Inflammatory macrophage (primary cell): ENCODE data around the gene SPSB1.
A peak's percentile ranks its signal among the peaks of the same experiment; 100 is the strongest.

Experiments used
- DNase-seq, 2 donors: peaks; one replicate each; pipeline ENCODE4 v3.0.0-alpha.2; 2020 to 2022

SPSB1 gene

DNA sequence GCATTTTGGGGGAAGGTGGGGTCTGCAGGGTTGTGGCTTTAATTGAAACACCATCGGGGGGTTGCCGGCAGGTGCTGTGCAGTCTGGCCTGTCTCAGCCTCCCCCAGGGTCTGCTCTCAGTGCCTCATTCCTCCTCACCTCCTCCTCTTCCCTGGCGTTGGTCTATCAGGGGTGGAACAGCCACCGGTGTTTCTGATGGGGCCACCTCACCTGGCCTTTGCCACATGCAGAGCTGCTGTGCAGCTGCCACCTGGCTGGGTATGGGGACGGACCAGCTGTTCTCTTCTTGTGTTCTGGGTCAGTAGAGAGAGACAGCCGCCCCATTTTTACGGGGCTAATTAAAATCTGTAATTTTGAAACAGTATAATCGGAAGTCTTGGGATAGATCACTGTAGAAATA lies 53.9 kb downstream of the SPSB1 start:
- DNase-seq = no peak

DNA sequence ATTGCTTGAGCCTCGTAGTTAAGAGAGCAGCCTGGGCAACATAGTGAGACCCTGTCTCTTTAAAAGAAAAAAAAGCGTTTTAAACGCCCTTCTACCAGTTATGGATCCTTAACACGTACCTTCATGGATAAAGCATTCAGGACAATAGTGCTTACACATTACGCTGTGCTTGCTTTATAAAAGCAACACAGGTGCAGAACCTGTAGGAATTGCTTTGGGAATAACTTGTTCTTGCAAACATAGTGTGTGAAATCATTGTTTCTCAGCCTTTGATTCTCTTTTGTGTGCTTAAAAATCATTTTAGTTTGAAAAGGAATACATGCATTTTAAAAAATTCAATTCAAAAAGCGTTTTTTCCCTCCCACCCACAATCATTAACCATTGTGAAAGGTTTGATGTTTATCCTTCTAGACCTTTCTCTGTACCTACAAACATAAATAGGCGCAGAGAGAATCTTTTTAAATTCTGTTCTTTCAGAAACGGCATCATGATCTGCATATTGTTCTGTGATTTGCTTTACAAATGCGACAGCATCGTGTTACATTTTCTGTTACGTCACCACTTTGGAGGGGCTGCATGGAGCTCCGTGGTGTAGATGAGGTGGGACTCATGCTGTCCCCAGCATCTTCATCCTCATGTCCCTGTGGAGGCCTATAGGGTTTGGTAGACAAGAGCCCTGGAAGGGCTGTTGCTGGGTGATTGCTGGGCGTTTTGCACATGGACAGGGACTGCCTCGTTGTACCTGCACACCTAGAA lies 54.6 kb downstream of the SPSB1 start:
- DNase-seq = no peak

DNA sequence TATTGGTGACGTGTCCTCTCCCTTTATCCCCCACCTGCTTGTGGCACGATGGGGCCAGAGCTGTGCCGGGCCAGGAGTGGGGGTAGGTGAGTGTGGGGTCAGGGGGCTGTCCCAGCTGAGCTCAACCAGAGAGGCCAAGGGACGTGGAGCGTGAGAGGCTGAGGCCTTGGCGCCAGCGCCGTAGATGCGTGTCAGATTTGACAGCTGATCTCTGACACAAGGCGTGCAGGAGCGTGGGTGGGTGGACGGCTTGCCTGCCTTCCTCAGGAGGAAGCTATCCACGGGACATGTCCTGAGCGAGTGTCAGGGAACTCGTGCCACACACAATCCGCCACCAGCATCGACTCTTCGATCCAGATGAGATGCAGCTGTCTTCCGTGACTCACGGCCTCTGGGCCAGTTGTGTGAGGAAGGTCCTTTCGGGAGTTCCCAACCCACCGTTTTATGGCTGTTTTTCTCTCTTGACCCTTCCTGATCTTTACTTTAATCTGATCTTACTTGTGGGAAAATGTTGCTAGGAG lies 56.7 kb downstream of the SPSB1 start:
- no peak for DNase-seq

DNA sequence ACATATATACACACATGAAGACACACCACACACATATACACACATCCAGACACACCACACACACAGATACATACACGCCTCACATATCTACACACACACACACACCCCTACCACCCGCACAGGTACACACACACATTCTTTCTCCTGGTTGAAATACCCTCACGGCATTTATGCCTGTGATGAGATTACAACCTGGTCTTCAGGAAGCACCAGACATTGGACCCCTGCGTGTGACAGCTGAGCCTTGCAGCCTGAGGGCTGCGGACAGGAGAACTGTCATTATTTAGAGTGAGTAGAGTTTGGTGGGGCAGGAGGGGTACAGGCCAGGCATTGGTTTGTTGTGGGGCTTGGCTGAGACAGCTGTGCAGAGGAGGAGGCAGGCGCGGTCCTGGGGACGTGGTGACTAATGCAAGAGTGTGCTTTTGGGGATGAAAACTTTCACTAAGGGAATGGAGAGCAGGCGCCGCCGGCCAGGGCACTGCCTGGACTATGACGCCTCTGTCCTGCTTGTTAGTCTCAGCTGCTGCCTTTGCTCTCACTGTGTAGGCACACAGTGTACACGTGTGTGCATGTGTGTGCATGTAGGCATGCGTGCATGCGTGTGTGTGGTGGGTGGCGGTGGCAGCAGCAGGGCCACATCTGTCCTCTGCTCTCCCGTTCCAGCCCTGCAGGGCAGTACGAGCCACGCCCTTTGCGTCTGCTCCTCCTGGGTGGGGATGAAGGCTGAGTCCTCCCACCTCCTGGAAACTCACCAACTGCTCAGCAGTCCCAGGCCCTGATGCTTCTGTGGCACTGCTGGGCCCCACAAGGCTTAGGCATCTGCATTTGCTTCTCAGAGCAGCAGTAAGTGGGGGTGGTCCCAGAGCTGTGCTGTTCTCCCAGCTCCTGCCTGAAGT lies 57.6 kb downstream of the SPSB1 start:
- DNase-seq = no peak

DNA sequence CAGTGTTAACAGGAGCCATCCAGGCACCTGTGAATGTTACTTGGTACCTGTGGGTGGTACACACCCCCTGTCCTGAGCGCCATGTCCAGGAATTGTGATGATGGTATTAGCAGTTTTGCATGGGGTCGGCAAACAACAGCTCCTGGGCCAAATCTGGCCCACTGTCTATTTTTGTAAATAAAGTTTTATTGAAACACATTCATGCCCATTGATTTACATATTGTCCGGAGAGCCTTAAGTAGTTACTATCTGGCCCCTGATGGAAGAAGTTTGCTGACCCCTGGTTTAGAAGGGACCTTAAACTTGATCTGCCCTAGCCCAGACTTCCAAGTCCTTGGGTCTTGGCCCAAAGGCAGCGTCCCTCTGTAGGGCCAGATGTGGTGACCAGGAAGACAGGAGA lies 58.3 kb downstream of the SPSB1 start:
- DNase-seq = no peak

DNA sequence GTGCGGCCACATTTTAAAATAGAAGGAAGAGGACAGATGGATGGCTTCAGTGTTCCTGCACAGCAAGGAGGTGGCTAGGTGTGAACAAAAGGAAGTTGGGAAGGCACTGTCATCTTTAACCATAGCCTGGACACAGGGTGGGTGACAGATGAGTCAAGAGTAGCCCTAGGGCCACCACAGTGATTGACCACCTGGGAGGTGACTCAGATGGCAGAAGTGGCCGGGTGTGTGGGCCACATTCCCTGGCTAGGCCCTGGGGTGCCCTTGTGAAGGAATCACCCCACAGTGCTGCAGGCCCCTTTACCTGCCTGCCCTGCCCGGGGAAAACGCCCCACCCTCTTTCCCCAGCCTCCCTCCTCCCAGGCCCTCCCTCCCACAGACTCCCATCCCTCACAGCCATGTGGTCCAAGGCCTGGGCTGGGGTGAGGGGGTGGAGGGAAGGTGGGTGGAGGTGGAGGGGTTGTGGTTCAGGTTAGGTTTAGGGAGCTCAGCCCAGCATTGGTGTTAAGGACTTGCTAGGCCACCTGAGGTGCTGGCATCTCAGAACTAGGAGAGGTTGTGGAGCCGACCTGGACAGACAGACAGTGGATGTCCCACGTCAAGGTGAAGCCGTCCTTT lies 59.1 kb downstream of the SPSB1 start:
- DNase-seq = no peak

DNA sequence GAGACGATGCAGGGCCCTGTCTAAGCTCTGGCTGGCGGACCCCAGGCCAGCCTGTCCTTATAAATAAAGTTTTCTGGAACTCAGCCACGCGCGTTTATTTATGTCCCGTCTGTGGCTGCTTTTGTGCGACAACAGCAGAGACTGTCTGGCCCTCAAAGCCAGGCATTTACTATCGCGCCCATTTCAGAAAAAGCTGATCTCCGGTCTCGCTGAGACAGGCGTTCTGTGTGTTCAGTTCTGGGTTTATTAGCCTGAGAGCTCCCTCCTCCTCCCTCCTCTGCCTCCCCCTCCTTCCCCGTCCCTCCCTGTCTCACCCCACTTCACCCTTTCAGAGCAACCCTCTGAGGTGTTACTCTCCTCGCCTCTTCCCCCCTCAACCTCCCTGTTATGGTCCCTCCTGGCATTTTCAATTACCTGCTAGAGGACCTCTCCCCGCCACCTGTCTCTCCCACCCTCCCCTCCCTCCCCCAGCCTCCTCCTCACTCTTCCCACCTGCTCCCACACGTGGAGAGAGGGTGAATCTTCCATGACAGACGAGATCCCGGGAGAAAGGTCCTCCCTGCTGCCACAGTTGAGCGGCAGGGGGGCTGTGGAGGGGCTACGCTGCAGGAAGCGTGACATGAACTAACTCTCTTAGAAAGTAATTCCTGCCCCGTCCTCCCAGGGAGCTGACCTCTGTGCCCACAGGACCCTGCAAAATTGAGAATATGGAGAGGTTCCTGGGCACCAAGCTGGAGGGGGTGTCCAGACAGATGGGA lies 59.9 kb downstream of the SPSB1 start:
- no peak for DNase-seq

DNA sequence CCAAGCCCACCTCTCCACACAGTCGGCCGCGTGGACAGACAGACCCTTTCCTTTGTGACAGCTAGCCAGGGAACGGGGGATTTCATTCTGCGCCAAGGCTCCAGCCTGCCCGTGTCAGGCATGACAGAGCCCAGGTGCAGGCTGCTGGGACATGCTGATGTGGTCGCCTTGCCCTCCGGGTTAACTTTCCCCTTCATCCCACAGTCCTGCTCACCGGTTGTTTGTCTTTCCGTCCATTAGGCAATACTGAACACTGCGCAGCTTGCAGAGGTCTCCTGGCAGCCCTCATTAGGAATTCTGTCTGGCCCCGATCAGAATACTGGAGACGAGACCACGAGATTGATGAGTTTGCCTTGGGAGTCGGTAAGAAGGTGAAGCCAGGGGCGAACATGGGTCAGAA lies 62.8 kb downstream of the SPSB1 start:
- no peak for DNase-seq

DNA sequence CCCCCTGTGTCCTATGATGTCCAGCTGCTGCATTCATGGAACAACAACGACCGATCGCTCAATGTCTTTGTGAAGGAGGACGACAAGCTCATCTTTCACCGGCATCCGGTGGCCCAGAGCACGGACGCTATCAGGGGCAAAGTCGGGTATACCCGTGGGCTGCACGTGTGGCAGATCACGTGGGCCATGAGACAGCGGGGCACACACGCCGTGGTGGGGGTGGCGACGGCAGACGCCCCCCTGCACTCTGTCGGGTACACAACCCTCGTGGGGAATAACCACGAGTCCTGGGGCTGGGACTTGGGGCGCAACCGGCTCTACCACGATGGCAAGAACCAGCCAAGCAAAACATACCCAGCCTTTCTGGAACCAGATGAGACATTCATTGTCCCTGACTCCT lies 63.3 kb downstream of the SPSB1 start:
- no peak for DNase-seq

DNA sequence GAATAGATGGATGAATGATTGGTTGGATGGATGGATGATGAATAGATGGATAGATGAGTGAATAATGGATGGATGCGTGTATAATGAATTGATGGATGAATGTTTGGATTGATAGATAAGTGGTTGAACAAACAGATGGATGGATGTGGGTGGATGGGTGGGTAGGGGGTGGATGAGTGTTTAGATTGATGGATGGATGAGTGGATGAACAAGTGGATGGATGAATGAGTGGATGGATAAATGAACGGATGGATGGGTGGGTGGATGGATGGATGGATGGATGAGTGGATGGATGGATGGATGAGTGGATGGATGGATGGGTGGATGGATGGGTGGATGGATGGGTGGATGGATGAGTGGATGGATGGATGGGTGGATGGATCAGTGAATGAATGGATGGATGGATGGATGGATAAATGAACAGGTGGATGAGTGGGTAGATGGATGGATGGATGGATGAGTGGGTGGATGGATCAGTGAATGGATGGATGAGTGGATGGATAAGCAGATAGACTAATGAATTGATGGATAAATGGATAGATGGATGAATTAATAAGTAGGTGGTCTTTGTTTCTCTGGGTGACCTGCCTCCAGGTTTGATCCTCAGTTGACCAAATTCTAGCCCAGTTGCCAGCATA lies 64.3 kb downstream of the SPSB1 start:
- DNase-seq = no peak

DNA sequence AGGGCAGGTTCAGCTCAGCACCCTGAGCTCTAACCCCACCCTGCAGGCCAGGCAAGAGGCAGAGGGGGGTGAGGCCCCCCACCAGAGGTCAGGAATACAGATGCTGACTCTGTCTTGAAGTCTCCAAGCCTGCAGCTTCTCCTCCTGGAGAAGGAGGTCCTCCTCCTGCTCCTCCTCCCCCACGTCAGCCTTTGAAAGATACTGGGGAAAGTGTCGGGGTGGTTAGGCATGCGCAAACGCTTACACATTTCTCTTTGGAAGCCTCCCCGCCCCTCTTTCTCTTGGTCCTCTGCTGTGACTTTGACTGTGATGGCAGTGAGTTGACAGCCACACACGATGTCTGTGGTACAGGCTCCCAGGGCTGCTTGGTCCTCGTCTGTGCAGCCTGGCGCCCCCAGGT lies 65.3 kb downstream of the SPSB1 start:
- no peak for DNase-seq

DNA sequence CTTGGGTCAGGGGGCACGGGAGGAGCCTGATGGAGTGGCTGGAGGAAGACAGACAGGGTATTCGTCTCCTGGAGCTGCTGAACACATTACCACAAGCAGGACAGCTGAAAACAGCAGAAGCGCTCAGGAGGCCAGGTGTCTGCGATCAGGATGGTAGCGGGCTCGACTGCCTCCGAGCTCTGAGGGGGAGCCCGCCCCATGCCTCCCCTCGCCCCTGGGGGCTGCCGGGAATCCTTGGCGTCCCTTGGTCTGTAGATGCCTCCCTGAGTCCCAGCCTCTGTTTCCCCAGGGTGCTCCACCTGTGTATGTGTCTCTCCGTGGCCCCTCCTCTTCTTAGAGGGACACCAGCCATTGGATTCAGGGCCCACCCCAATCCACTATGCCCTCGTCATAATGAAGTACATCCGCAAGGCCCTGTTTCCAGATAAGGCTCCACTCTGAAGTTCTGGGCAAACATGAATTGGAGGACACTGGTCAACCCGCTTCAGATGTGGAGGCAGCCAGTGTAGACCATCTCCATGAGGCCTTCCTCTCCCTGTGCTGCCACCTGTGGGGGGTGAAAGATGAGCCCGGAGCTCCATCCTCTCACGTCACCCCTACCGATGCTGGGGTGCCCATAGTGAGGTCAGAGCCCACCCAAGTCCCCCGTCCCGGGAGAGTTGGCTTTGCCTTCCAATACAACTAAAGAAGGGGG lies 67.8 kb downstream of the SPSB1 start:
- DNase-seq = no peak

DNA sequence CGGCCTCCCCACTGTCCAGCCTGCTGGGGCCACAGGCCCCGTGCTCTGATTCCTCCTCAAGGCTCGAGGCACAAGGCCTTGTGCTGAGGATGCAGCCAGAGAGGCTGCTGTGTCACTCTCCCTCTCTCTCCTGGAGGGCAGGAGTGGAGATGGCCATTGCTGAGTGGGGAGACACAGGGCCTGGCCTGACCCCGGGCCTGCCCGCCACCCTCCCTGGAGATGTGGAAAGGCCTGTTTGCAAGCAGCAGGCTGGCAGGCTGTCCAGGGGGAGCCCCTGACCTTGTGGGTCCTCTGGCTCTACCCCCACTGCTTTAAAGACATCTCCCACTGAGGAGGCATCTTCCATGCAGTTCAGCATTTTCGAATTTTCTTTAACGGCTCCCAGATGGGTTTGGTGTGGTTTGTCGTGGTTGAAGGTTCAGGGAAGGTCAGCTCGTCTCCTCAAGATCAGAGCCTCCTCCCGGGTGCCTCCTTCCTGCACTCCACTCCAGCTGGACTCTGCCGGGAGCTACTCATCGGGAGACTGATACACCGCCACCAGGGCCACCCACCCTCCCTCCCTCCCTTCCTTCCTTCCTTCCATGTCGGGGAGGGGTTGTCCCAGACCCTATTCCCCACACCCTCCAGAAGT lies 69.1 kb downstream of the SPSB1 start:
- no peak for DNase-seq

DNA sequence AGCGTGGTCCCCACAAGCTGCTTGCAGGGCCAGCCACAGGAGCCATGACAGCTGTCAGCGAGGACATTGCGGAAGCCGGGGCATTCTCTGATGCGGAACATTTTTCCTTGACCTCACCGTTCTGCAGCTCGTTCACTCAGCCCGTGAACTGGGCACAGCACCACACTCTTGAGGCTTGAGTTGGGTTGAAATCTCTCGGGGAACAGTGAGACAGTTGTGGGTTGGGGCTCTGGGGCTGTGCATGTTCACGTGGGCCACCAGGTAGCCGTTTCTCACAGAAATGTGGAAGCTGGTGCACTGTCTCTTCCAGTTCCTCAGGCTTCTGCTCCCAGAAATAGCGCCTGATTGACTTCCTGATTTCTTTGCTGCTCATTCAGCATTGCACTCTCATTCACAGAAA lies 69.8 kb downstream of the SPSB1 start:
- peak; percentile 55 to 76 for DNase-seq

DNA sequence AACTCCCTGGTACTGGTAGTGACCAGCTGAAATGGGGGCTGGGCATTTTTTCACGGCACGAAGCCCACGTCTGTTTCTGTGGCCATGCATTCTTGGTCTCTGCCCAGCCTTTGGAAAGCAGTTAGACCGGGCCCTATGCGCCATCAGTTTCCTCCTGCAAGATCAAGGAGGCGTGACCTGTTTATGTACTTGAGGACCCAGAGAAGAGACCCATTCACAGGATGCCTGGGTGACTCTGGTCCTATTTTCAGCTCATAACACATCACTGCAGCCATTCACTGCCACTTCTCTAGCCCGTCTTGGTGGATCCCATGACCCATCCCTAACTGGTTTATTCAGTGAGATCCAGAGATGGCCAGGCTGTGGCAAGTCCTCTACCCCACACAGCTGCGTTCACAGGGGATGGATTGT lies 70.4 kb downstream of the SPSB1 start:
- no peak for DNase-seq

DNA sequence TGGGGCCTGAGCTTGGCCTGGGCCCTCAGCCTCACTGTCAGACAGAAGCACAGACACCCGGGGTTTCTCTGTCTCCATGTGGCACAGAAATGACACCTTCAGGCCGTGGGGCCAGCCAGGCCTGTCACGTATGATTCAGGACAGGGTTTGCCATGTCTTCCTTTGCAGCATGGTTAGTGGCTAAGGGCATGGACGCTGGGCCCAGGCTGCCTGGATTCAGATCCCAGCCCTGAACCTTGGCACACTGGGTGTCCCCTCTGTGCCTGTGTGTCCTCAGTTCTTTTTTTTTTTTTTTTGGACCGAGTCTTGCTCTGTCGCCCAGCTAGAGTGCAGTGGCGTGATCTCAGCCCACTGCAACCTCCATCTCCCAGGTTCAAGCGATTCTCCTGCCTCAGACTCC lies 73.6 kb downstream of the SPSB1 start:
- DNase-seq = no peak

DNA sequence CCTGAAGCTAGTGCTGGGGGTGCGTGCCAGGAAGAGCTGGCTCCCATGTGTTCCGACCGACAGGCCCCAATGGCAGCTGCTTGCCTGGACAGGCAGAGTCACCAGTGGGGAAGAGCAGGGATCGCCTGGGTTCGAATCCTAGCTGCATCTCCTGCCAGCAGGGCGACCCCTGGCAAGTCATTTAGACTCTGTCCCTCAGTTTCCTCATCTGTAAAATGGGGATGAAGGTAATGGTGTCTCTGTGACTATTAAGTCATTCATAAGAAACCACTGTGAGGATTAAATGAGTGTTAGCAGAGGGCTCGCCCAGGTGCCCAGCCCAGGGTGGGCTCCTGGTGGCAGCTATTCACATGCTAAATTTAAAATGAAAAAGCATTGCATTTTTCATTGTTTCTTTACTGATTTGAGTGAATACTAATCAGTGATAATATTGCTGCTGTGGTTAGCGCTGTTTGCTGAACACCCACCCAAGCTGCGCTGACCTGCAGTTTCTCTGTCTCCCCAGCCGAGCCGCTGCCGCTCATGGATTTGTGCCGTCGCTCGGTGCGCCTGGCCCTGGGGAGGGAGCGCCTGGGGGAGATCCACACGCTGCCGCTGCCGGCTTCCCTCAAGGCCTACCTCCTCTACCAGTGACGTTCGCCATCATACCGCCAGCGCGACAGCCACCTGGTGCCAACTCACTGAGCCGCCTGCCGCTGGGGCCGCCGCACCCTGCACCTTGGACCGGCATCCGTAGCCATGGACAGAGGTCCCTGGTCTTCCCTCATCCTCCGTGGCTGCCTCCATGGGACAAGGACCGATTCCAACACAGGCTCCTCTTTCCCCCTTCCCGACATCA lies 74.5 kb downstream of the SPSB1 start:
- no peak for DNase-seq

DNA sequence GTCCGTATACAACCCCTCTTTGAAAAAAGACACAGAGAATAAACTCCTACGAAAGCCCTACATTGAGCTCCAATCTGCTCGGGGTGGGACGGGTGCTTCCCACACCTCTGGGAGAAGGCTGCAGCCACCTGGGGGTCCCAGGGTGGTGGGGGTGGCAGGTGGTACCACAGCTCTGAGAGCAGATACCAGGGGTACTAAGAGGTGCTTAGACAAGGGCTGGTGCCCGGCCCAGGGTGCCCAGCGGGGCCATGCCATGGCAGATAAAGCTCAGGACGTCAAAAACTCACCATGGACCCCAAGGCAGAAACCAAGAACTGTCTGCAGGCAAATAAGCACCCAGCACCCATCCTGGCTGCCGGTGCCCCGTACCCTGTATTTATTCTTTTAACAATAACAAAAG lies 75.1 kb downstream of the SPSB1 start:
- DNase-seq = no peak

DNA sequence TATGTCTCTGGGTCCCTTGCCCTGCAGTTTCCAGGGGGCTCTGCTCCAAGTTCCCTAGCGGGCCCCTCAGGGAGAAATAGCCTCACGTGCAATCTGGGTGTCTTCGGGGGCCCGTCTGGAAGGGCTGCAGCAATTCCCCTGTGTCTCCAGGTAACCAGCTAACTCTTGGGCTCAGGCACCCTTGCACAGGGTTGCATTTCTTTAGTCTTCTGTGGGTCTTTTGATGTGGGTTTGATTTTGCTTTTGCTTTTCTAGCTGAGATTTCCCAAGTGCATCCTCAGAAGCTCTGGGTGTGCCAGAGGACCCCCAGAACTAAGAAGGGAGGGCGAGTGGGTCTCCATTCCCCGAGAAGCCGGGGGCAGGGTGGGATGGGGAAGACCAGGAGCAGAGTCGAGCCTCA lies 75.7 kb downstream of the SPSB1 start:
- DNase-seq = no peak
